HUES48 (cell line): ENCODE measurements around the gene PYM1.
"Not testable (repeated sequence)": the region's sequence is repeated elsewhere in the genome, so short reads cannot be mapped to it uniquely, and the experiment has no call there.

Source experiments
- H3K27ac ChIP-seq: one replicate; pipeline ENCODE4 v1.7.0; 2013; ENCODE audit warnings: low read depth, low read length, inconsistent platforms
- H3K27me3 ChIP-seq: 2 replicates; pipeline ENCODE4 v1.6.1; 2013; ENCODE audit warnings: mild to moderate bottlenecking, low read length; ENCODE audit not compliant: control insufficient read depth, insufficient read depth
- H3K36me3 ChIP-seq: 2 replicates; pipeline ENCODE4 v1.6.1; 2013; ENCODE audit warnings: low read length; ENCODE audit not compliant: control insufficient read depth, insufficient read depth
- H3K4me1 ChIP-seq: 2 replicates; pipeline ENCODE4 v1.6.1; 2013; ENCODE audit warnings: mild to moderate bottlenecking, low read length; ENCODE audit not compliant: control insufficient read depth, insufficient read depth
- H3K4me3 ChIP-seq: 2 replicates; pipeline ENCODE4 v1.5.1; 2013; ENCODE audit warnings: mild to moderate bottlenecking, low read depth, low read length
- H3K9ac ChIP-seq: 2 replicates; pipeline ENCODE4 v1.6.1; 2013; ENCODE audit warnings: mild to moderate bottlenecking, low read depth, low read length, moderate library complexity
- H3K9me3 ChIP-seq: 2 replicates; pipeline ENCODE4 v1.6.1; 2013; ENCODE audit warnings: low read length; ENCODE audit not compliant: control insufficient read depth, insufficient read depth

The PYM1 gene

GRCh38 chr12:55906056-55906455 is 21.6 kb downstream of the PYM1 start:
- H3K9me3 ChIP-seq, result no peaks in the 10 kb centered on the region
- peaks cover 27% of the 10 kb centered on the region for H3K36me3 ChIP-seq

GRCh38 chr12:55901881-55902490 is 25.7 kb downstream of the PYM1 start:
- peaks cover 37% of the 10 kb centered on the region for H3K36me3 ChIP-seq
- H3K9ac ChIP-seq, result no peak overlapping the region
- no peaks in the 10 kb centered on the region for H3K4me1 ChIP-seq
- no peaks in the 10 kb centered on the region for H3K9me3 ChIP-seq
- no peak overlapping the region for H3K27ac ChIP-seq
- H3K27me3 ChIP-seq, result no peaks in the 10 kb centered on the region
- H3K4me3 ChIP-seq, result no peak overlapping the region

More at GRCh38 chr12:55906056-55906455, 21.6 kb downstream of the PYM1 start:
- Histone ChIP-seq H3K4me3 (no peak overlapping the region), H3K27ac (no peak overlapping the region), H3K9ac (no peak overlapping the region), H3K4me1 (0 out of 2 replicates have a peak, but pooled peaks cover 6% of the 10 kb centered on the region), H3K27me3 (no peaks in the 10 kb centered on the region)

- Histone ChIP-seq H3K4me1 (no peaks in the 10 kb centered on the region), H3K36me3 (peaks cover 37% of the 10 kb centered on the region), H3K9me3 (no peaks in the 10 kb centered on the region), H3K27ac (no peak overlapping the region), H3K4me3 (no peak overlapping the region), H3K9ac (no peak overlapping the region), H3K27me3 (no peaks in the 10 kb centered on the region)
Observed at GRCh38 chr12:55899082-55899481, 28.6 kb downstream of the PYM1 start.

GRCh38 chr12:55893723-55894122 is 34.0 kb downstream of the PYM1 start:
- H3K9me3 ChIP-seq, result no peaks in the 10 kb centered on the region
- no peak overlapping the region for H3K9ac ChIP-seq
- no peak overlapping the region for H3K27ac ChIP-seq
- no peaks in the 10 kb centered on the region for H3K27me3 ChIP-seq
- H3K4me3 ChIP-seq, result no peak overlapping the region
- no peaks in the 10 kb centered on the region for H3K4me1 ChIP-seq
- H3K36me3 ChIP-seq, result no peaks in the 10 kb centered on the region

- Histone ChIP-seq H3K4me1 (no peaks in the 10 kb centered on the region), H3K27ac (no peak overlapping the region), H3K27me3 (no peaks in the 10 kb centered on the region), H3K9ac (no peak overlapping the region), H3K9me3 (no peaks in the 10 kb centered on the region), H3K36me3 (no peaks in the 10 kb centered on the region), H3K4me3 (no peak overlapping the region)
Observed at GRCh38 chr12:55891310-55891709, 36.4 kb downstream of the PYM1 start.

GRCh38 chr12:55885113-55885512 is 42.6 kb downstream of the PYM1 start:
- H3K4me1 ChIP-seq, result no peaks in the 10 kb centered on the region
- no peak overlapping the region for H3K27ac ChIP-seq
- H3K27me3 ChIP-seq, result no peaks in the 10 kb centered on the region
- no peak overlapping the region for H3K9ac ChIP-seq
- H3K9me3 ChIP-seq, result no peaks in the 10 kb centered on the region
- H3K4me3 ChIP-seq, result no peak overlapping the region
- H3K36me3 ChIP-seq, result no peaks in the 10 kb centered on the region

- Histone ChIP-seq H3K27ac (no peak overlapping the region), H3K4me1 (peaks cover 8% of the 10 kb centered on the region; the same call in 1 of the 2 replicates), H3K27me3 (no peaks in the 10 kb centered on the region)
Observed at GRCh38 chr12:55877824-55878223, 49.9 kb downstream of the PYM1 start.

GRCh38 chr12:55875704-55876467 is 51.8 kb downstream of the PYM1 start:
- H3K9me3 ChIP-seq, result no peaks in the 10 kb centered on the region; the same call in 1 of the 2 replicates
- no peak overlapping the region for H3K9ac ChIP-seq
- H3K27ac ChIP-seq, result no peak overlapping the region
- no peaks in the 10 kb centered on the region for H3K27me3 ChIP-seq
- H3K4me3 ChIP-seq, result no peak overlapping the region
- no peaks in the 10 kb centered on the region for H3K36me3 ChIP-seq
- peaks cover 8% of the 10 kb centered on the region; the same call in 1 of the 2 replicates for H3K4me1 ChIP-seq

More at GRCh38 chr12:55877824-55878223, 49.9 kb downstream of the PYM1 start:
- no peak overlapping the region for H3K9ac ChIP-seq
- H3K4me3 ChIP-seq, result no peak overlapping the region
- H3K9me3 ChIP-seq, result no peaks in the 10 kb centered on the region; the same call in 1 of the 2 replicates
- H3K36me3 ChIP-seq, result no peaks in the 10 kb centered on the region

- Histone ChIP-seq H3K4me1 (peaks cover 8% of the 10 kb centered on the region; the same call in 1 of the 2 replicates), H3K9ac (no peak overlapping the region), H3K36me3 (no peaks in the 10 kb centered on the region), H3K27ac (peak overlapping the region; percentile 27), H3K4me3 (no peak overlapping the region), H3K9me3 (no peaks in the 10 kb centered on the region; the same call in 1 of the 2 replicates), H3K27me3 (no peaks in the 10 kb centered on the region)
Observed at GRCh38 chr12:55874443-55874842, 53.3 kb downstream of the PYM1 start.

GRCh38 chr12:55866454-55867004 is 61.2 kb downstream of the PYM1 start:
- not testable (repeated sequence) for H3K36me3 ChIP-seq, H3K9ac ChIP-seq, H3K4me3 ChIP-seq, H3K27me3 ChIP-seq, H3K27ac ChIP-seq, H3K4me1 ChIP-seq, H3K9me3 ChIP-seq

- Histone ChIP-seq H3K9ac (no peak overlapping the region), H3K4me3 (no peak overlapping the region), H3K36me3 (no peaks in the 10 kb centered on the region), H3K9me3 (no peaks in the 10 kb centered on the region), H3K27me3 (no peaks in the 10 kb centered on the region), H3K4me1 (no peaks in the 10 kb centered on the region), H3K27ac (no peak overlapping the region)
Observed at GRCh38 chr12:55865327-55865726, 62.4 kb downstream of the PYM1 start.
